HG03103 (cell line): ENCODE results near the gene NOL12.
"Not testable (repeated sequence)": the region's sequence is repeated elsewhere in the genome, so short reads cannot be mapped to it uniquely, and the experiment has no call there.

ENCODE experiments used
- ATAC-seq: cut with Tn5 transposase; IDR thresholded peaks from one replicate; pipeline ENCODE4 v1.9.1; 2021; ENCODE audit warnings: low read depth; ENCODE audit not compliant: unreplicated experiment

The NOL12 gene

DNA sequence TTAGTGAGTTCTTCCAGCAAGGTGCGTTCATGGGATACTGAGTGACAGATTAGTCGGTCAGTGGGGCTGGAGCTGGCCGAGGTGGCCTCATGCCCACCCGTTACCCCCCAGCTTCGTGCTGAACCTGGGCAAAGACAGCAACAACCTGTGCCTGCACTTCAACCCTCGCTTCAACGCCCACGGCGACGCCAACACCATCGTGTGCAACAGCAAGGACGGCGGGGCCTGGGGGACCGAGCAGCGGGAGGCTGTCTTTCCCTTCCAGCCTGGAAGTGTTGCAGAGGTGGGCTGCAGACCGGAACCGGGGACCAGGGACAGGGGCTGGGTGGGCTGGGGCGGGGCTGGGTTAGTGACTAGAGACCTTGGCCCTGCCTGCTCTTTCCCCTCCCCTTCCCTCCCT is 7.8 kb upstream of the NOL12 start:
- ATAC-seq = no peak

DNA sequence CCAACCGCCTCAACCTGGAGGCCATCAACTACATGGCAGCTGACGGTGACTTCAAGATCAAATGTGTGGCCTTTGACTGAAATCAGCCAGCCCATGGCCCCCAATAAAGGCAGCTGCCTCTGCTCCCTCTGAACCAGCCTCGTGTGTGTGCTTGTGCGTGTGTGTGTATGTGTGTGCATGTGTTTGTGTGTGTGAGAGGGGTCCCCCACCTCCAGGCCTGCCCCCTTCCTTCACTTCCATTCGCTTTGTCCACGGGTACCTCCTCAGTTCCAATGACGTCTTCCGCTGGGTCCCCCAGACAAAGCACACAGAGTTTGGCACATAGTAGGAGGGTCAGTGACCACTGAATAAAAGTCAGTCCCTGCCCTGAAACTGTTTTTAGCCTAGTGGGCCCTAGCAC is 6.5 kb upstream of the NOL12 start:
- no peak for ATAC-seq

DNA sequence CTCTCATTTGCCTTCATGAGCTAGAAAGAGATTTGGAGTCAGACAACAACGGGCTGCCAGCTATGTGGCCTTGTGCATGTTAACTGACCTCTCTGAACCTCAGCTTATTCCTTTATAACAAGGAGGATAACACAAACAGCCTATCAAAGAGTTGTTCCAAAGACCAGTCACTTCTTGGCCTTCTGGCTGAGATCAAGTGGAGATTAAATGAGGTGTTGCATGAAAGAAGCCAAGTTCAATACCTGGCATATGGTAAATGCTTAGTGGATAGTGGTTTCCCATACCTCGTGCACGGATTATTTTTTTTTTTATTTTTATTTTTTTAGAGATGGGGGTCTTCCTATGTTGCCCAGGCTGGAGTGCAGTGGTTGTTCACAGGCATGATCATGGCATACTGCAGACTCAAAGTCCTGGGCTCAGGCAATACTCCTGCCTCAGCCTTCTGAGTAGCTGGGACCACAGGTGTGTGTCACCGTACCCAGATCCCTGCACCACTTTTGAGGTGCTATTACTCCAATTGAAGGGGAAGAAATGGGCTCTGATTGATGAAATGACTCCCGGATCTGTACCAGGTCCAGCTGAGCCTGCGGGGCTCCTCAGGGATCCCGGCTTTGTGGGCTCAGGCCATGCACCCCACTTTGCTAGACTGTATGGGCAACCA is 5.8 kb upstream of the NOL12 start:
- ATAC-seq = no peak

DNA sequence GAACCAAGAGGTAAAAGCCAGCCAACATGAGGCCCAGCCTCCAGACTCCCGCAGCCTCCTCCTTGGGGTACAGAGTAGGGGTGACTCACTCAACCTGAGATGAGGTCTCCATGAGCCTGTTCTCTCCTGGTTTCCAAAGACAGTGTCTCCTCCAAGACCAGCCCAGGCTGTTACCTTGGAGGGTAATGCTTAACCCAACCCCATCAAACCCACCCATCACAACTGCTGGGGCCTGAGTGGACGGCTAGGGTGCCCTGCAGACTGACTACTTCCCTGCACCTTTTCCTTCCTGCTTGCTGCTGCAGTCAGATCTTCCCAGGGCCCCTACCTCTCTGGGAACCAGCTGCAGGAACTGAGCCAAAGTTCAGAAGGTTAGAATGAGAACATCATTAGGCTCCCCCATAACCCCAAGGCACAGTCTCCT is 5.1 kb upstream of the NOL12 start:
- no peak for ATAC-seq

DNA sequence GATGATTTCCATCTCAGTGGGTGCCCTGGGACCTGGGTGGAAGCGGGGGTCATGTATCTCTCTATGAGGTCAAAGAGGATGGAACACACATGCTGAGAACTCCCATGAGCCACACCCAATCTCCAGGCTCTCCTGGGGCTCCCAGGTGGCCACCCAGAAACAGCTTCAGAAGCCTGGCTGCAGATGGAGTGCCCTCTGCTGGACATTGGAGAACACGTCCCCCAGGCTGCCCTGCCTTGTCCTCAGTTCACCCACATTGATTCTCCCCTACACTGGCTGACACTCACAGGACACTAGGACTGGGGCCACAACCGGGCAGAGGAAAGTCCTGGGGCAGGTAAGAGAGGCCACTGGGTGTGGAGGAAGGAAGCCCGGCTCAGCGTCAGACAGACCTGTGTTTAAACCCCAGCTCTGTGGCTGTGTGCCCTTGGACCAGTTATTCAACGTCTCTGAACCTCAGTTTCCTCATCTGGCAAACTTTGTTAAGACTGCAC is 4.5 kb upstream of the NOL12 start:
- ATAC-seq = no peak

DNA sequence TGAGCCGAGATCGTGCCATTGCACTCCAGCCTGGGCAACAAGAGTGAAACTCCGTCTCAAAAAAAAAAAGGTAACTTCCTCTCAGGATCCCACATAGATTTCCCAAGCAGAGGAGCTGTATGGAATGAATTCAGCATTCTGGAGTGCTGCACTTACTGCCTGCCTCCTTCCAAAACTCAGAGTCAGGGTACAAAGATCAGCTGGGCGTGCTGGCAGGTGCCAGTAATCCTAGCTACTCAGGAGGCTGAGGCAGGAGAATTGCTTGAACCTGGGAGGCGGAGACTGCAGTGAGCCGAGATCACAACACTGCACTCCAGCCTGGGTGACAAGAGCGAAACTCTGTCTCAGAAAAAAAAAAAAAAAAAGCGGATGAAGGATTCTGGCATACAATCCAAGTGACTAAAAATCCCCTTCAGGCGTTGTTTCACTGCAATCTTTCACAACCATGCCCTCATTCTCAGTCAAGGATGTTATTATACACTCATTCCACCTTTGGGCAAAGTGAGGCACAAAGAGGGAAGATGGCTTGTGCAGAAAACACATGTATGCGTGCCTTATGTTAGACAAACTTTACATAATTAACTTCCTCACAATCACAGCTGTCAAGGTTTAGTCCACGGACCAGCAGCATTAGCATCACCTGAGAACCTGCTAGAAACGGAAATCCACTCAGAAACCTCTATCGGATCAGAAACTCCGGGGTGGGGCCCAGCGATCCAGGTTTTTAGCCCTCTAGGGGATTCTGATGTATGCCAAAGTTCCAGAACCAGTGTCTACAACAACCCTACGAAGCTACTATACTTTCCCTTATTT is 1.1 kb upstream of the NOL12 start:
- ATAC-seq = no peak

DNA sequence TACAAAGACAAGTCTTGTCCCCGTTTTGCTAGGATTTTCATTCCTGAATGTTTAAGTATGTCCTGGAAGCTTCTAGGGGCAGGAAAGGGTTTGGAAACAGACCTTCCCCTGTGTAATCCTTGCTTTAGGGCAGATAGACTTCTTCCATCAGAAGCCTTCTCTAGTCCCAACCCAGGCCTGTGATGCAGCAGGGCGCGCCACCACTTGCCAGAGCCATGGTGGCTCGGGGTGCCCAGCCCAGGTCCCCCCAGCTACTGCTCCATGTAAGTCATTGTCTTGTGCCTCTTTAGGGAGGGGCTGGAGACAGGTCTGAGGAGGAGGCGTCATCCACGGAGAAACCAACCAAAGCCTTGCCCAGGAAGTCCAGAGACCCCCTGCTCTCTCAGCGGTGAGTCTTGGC is 4.3 kb downstream of the NOL12 start:
- ATAC-seq = no peak

DNA sequence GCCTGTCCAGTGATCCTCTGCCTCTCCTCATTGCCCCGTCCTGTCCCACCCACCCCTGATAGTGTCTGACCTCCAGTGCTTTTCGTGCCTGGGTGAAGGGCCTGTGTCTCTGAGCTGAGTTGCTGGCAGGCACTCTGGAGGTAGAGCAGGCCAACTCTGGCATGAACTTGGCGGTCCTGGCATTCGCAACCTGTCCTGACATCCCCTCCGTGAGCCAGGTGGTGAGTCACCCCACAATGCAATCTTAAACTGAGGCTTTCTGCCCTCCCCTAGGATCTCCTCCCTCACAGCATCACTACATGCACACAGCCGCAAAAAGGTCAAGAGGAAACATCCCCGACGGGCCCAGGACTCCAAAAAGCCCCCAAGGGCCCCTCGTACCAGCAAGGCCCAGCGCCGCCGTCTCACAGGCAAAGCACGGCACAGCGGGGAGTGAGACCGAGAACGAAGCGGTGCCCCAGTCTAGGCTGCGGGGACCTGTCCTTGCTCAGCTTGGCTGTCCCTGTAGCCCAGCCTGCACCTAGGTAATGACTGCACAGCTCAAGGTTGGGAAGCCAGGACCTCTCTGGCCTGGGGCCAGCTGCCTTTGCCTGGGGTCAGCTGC is 4.9 kb downstream of the NOL12 start:
- no peak for ATAC-seq

DNA sequence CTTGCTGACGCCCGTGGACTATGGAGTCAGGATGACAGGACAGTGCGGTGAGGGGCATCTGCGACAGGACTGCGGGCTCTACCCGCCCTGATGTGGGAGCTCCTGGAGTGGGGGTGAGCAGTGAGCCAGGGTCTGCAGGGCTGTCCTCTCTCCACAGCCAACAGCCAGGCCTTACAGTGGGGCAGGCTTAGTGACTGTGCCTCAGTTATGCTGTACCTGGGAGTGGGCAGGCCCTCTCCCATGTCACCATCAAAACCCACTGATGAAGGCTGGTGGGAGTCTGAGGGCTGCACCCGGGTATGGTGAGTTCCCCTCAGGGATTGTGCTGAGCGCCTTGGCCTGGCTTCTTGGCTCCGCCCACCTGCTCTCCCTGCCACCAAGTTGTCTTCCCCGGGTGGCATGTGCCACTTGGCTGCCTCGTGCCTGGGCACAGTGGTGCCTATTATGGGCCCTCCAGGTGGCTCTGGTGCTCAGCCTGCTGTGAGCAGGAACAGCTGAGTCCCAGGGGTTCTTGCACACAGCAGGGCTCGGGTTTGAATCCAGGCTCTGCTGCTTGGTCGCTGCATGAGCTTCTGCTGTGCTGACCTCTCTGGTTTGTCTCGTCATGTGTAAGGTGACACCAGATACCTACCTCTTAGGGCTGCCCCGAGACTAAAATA is 6.6 kb downstream of the NOL12 start:
- no peak for ATAC-seq

DNA sequence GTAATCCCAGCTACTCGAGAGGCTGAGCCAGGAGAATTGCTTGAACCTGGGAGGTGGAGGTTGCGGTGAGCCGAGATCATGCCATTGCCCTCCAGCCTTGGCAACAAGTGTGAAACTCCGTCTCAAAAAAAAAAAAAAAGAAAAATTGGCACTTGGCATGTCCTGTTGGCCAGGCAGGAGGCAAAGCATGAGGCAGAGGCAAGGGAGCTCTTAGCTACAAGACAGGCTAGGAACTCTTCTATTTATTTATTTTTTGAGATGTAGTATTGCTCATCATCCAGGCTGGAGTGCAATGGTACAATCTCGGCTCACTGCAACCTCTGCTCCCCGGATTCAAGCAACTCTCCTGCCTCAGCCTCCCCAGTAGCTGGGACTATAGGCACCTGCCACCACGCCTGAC is 8.0 kb downstream of the NOL12 start:
- ATAC-seq = not testable (repeated sequence)

DNA sequence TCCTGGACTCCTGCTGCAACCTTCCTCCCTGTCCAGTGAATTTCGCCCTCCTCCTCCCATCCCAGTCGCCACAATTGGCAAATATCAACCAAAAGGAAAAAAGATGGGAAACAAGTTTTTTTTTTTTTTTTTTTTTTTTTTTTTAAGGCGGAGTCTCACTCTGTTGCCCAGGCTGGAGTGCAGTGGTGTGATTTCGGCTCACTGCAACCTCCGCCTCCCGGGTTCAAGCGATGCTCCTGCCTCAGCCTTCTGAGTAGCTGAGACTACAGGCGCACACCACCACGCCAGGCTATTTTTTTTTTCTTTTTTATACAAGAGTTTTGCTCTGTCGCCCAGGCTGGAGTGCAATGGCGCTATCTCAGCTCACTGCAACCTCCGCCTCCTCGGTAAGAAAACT is 10.1 kb downstream of the NOL12 start:
- ATAC-seq = not testable (repeated sequence)

DNA sequence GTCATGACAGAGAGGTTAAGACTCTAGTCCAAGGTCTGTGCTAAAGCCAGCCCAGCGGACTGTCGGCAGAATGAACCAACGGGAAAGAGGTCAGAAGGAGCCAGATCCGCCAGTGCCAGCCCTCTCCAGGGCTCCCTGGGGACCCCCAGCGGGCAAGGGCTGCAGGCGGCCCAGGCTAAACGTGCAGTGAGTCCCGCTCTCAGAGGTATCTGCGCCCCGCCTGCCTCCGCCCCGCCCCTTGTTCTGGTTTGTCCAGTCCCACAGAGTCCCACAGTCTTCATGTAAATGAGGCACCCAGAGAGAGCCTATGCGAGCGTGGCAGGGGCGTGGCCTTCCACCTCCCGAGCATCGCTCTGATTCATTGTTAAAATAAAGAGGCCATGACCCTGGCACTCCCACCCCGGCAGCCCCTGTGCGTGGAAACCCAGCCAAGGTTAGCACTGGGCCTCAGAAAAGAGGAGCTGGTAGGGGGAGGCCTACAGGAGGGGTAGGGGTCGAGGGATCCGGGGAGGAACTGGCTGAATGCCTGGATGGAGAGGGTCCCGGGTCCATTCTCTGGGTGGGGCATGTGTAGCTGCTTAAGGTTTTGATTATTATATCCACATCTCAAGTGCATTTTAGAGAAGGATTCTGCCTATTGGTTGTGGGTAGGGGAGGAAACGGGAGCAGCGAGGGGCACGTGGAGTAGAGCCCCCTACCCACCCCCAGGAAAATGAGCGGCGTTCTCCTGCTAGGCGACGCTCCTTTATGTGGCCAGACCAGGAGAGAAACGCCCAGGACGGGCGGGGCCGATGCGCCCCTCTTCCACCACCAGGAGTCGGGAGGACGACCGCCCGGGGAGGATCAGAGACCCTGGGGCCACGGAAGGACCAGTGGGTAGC is 10.8 kb downstream of the NOL12 start, which contains the start of gene TRIOBP:
Gene TRIOBP, plus strand, starts transcription at position 392 of the 881 bp plus-strand sequence. CDS start 4,318 bp downstream, outside the sequence.
- peak; percentile 70 for ATAC-seq

DNA sequence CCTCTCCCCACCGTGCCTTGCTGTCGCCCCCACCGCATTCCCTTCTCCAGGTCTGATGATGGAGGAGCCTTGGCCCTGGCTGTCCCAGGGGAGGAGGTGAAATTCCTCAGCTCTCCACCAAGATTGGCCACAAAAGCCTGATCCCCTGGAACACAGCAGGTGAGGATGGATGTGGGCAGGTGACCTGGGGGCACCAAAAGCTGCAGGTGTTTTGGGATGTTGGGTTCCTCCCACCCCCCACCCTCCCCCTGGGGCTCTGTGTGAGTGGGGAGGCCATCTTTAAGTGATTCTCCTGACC is 11.3 kb downstream of the NOL12 start:
- no peak for ATAC-seq

DNA sequence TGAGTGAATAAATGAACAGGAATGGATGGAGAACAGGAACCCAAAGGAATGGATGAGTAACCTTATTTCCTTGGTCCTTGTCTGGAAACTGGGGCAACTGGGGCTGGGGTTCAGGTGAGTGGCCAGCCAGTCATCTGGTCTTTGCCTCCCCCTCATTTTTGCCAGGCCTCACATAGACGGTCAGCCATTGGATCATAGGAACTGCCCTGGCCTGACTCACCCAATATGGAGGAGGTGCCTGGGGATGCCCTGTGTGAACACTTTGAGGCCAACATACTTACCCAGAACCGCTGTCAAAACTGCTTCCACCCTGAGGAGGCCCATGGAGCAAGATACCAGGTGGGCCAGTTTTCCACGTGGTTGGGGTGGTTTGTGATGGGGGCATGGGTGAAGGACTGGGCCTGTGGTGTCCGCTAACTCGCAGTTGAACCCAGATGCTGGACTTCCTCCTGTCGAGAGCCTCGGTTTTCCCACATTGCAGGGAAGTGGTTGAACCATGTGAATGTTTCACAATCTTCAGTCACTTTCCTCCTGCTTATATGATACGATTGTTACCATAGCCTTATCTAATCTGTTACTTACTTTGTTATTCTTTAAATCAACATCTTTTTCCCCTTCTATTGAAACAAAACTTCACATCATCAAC is 15.1 kb downstream of the NOL12 start:
- ATAC-seq = no peak

DNA sequence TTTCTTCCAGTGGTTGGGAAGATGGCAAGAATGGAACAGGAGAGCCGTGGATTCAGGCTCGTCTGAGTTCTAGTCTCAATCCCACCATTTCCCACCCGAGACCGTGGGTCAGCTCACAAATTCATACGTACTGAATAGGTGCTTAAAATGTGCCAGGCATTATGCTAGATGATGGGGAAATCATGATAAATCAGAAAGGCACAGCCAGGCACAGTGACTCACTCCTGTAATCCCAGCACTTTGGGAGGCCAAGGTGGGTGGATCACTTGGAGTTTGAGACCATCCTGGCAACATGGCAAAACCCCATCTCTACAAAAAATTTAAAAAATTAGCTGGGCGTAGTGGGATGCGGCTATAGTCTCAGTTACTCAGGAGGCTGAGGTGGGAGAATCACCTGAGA is 17.8 kb downstream of the NOL12 start:
- ATAC-seq = no peak

DNA sequence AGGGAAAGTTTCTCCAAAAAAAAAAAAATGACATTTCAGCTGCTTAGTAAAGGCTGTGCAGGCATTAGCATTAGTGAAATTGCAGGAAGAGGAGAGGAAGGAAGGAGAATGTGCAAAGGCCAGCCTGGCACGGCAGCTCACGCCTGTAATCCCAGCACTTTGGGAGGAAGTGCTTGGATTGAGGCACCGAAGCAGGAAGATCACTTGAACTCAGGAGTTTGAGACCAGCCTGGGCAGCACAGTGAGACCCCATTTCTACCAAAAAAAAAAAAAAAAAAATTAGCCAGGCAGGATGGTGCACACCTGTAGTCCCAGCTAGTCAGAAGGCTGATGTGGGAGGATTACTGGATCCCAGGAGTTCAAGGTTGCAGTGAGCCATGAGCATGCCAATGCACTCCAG is 18.5 kb downstream of the NOL12 start:
- ATAC-seq = no peak

DNA sequence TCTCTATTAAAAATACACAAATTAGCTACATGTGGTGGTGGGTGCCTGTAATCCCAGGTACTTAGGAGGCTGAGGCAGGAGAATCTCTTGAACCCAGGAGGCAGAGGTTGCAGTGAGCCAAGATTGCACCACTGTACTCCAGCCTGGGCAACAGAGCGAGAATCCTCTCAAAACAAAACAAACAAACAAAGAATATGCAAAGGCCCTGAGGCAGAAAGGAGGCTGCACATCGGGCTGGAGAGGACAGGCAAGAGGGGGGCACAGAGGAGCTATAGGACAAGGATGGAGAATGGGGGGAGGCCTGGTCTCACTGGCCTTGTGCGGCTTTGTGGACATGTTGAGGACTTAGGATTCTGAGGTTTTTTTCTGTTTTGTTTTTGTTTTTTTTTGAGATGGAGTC is 19.1 kb downstream of the NOL12 start:
- no peak for ATAC-seq

DNA sequence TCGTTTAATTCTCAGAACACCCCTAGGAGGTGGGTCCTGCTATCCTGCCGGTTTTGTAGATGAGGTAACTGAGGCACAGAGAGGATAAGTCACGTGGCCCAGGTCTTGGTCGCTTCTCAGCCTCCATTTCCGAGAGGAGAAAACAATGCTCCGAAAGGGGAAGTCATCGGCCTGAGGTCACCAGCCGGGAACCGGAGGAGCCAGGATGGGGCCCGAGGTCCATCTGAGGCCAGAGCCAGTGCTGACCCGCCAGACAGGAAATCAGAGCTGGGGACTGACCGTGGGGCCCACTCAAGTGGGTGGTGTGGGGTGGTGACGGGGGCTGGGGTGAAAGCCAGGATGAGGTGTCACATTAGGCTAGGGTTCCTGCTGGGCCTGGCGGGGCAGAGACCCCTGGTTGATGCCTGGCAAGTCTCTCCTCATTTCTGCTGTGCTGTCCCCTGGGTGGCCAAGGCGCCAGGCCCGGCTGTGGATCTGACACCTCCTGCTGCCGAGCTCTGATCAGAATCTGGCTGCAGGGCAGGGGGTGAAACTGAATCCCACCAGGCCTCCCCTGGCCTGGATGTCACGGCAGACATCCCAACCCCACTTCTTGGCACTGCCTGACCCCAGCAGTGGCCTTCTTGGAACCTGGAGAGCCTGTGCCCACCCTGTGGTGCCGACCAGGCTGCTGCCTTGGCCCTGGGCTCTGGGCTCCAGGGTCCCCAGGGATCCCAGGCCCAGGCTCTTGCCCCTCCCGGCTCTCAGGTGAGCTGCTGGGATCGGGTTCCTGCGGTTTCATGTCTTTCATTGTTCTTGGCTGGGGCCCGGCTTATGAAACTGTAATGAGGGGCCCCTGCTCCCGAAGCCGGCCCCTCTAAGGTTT is 22.7 kb downstream of the NOL12 start:
- ATAC-seq = no peak

DNA sequence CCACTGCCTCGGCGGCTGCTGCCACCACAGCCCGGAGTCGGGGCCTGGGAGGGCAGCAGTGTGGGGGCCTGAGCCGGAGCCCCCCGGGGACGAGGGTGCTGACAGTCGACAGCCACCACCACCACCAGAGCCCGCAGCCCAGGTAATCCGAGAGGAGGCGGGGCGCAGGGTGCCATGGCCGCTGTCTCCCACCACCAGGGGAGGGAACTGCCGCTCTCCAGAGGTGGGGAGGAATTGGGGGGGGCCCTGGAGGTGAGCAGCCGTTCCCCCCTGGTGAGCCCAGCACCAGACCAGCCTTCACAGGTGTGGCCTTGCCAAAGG is 23.3 kb downstream of the NOL12 start:
- ATAC-seq = no peak
